Lower lobe of right lung (tissue), 2 donors: ENCODE results near the gene QRFP. TPM values are rescaled to one million over a fixed set of nuclear protein-coding genes. Genes with fewer than 3 reads are reported as not detected.

Experiments
- ATAC-seq, 2 donors: fragments of 200-7000 bp; cut with Tn5 transposase; one replicate each; pipeline ENCODE4 v1.9.1; 2020 to 2022; ENCODE audit warnings: mild to moderate bottlenecking in 2 of 2, moderate library complexity in 2 of 2
- DNase-seq: peaks from one replicate; pipeline ENCODE4 v3.0.0-alpha.2; 2020
- H3K27ac ChIP-seq: fragments of 200-600 bp; one replicate; pipeline ENCODE4 v1.8.0; 2022
- H3K27me3 ChIP-seq: fragments of 200-600 bp; one replicate; pipeline ENCODE4 v1.8.0; 2022; ENCODE audit warnings: low read depth
- H3K36me3 ChIP-seq: fragments of 200-600 bp; one replicate; pipeline ENCODE4 v1.8.0; 2022; ENCODE audit warnings: mild to moderate bottlenecking
- H3K4me1 ChIP-seq: fragments of 200-600 bp; one replicate; pipeline ENCODE4 v1.8.0; 2022
- H3K4me3 ChIP-seq: fragments of 200-600 bp; one replicate; pipeline ENCODE4 v1.8.0; 2022; ENCODE audit warnings: mild to moderate bottlenecking
- H3K9me3 ChIP-seq: fragments of 200-600 bp; one replicate; pipeline ENCODE4 v1.8.0; 2022
- intact Hi-C: fragments of 100-400 bp; cut with DNase I; formaldehyde crosslinking; loops from one replicate; pipeline ENCODE4 v1.11.0; 2022
- total RNA-seq: library from RNA; stranded (reverse); fragmentation: NEBNext Ultra II Directional; extraction: Animal tissue kit (Norgen Biotek cat#: 25700); gene quantifications from one replicate; pipeline ENCODE4 v1.2.1, GENCODE V29; 2021
- TF ChIP-seq, protein P1 (sequence below): fragments of 200-600 bp; IDR thresholded peaks from one replicate; pipeline ENCODE4 v1.8.0; 2022; ENCODE audit warnings: antibody characterized with exemption, mild to moderate bottlenecking
- donor health status: DM: no; HTN: yes; CAD: no; lungs with severe emphysema.

Gene QRFP
- total RNA-seq, 1 donor from 2014 or later = not detected

DNA sequence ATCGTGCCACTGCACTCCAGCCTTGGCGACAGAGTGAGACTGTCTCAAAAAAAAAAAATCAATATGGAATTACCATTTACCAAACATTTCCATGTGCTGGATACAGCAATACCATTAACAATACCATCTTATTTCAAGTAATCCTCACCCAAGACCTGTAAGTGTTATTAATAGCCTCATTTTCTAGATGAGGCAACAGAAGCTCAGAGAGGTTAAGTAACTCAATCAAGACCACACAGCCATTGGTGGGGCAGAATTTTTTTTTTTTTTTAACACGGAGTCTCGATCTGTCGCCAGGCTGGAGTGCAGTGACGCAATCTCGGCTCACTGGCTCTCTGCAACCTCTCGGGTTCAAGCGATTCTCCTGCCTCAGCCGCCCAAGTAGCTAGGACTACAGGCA lies 46.1 kb upstream of the QRFP start:
- ATAC-seq = no peak
- no peak for DNase-seq
- H3K27me3 ChIP-seq = peaks cover 55% of the 10 kb centered on the region

DNA sequence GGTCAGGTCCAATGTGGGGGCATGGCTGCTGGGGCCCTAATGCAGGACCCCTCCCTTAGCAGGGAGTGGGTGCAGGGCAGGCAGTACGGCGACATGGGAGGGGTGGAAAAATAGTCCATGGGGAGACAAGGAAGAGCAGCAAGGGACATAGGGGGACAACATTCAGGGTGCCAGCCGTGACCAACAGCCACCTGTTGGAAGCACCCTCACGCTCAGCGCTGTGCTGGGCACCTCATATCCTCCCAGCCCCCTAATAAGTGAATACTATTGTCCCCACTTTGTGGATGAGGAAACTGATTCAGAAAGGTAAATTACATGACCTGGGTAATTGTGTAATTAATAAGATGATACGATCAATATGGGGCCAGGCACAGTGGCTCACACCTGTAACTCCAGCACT lies 45.5 kb upstream of the QRFP start:
- Histone ChIP-seq H3K4me3 (no peak overlapping the region), H3K9me3 (no peaks in the 10 kb centered on the region), H3K27ac (no peak overlapping the region), H3K36me3 (no peaks in the 10 kb centered on the region), H3K27me3 (peaks cover 61% of the 10 kb centered on the region), H3K4me1 (peaks cover 22% of the 10 kb centered on the region)
- TF ChIP-seq, protein P1, sequence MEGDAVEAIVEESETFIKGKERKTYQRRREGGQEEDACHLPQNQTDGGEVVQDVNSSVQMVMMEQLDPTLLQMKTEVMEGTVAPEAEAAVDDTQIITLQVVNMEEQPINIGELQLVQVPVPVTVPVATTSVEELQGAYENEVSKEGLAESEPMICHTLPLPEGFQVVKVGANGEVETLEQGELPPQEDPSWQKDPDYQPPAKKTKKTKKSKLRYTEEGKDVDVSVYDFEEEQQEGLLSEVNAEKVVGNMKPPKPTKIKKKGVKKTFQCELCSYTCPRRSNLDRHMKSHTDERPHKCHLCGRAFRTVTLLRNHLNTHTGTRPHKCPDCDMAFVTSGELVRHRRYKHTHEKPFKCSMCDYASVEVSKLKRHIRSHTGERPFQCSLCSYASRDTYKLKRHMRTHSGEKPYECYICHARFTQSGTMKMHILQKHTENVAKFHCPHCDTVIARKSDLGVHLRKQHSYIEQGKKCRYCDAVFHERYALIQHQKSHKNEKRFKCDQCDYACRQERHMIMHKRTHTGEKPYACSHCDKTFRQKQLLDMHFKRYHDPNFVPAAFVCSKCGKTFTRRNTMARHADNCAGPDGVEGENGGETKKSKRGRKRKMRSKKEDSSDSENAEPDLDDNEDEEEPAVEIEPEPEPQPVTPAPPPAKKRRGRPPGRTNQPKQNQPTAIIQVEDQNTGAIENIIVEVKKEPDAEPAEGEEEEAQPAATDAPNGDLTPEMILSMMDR = no peak
- no peak for DNase-seq
- ATAC-seq = no peak
- intact Hi-C loops = no loop called here

More for the DNA sequence above, 46.1 kb upstream of the QRFP start:
- Histone ChIP-seq H3K4me3 (no peak overlapping the region), H3K4me1 (peaks cover 22% of the 10 kb centered on the region), H3K9me3 (no peaks in the 10 kb centered on the region), H3K27ac (no peak overlapping the region), H3K36me3 (no peaks in the 10 kb centered on the region)
- TF ChIP-seq, protein P1 = no peak
- intact Hi-C loops = no loop called here

DNA sequence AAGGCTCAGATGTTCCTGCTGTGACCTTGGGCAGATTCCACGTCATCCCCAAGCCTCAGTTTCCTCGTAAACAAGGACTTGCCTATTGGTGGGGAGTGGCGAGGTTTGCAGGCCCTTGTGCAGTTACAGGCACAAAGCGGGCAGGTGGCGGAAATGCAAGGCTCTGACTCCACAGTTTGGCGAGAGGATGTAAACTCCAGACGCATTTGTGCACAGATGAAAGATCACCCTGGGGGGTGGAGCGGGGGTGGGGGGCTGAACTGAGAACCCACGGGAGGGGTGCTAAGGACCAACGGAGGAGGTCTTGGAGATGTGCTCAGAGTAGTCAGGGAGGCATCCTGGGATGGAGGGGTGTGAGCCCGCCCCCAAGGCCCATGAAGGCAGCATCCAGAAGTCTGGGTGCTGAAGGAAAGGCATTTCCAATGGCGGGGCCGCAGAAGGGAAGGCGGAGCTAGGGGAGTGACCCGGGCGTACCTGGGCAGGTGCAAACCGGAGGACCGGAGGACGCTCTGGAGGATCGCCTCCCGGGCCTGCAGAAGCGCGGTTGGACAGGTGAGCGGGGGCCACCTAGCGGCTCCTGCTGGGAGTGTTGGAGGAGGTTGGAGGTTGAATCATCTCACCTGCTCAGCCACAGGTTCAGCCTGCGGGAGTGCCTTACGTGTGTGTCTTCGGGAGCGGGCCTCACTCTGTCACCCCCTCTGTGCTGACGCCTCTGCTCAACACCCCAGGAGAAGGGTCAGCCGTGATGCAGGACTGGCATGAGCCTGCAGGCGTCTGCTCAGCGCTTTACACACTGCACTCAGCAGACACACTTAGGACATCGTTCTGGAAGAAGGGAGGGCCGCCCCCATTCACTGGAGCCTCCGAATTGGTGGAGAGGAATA lies 44.3 kb upstream of the QRFP start:
- TF ChIP-seq, protein P1 = peak; percentile 82
- no peak overlapping the region for H3K27ac ChIP-seq

DNA sequence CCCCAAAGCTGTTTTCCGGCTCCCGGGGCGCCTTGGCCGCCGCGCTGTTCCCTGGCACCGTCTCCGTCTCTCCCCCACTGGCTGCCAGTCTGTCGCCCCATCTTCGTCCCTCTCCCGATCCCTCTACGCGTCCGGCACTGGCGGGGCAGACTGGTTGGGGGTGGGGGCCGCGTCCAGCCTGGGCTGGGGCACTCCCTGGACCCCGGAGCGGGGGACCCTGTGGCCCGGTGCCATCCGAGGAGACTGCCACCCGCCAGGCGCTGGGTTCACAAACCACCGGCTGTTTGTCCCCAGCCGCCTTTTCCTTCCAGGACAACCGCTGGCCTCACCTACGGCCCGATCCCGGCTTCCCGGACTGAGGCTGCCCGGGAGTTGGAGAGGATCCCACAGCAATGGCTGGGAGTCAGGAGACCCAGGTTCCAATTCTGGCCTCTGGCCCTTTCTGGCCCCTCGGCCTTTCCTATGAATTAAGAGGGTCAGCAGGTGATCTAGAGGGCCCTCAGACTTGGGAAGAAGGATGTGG lies 43.5 kb upstream of the QRFP start:
- H3K4me3 ChIP-seq = no peak overlapping the region
- TF ChIP-seq, protein P1 = no peak
- no peak for DNase-seq
- no peak for ATAC-seq
- no peak overlapping the region for H3K27ac ChIP-seq
- H3K36me3 ChIP-seq = no peaks in the 10 kb centered on the region
- intact Hi-C loops = no loop called here
- no peaks in the 10 kb centered on the region for H3K9me3 ChIP-seq
- peaks cover 72% of the 10 kb centered on the region for H3K27me3 ChIP-seq
- H3K4me1 ChIP-seq = peaks cover 22% of the 10 kb centered on the region

More for the DNA sequence above, 44.3 kb upstream of the QRFP start:
- ATAC-seq = peak; percentile 85 to 87
- H3K27me3 ChIP-seq = peaks cover 64% of the 10 kb centered on the region
- H3K9me3 ChIP-seq = no peaks in the 10 kb centered on the region
- no peaks in the 10 kb centered on the region for H3K36me3 ChIP-seq
- peaks cover 22% of the 10 kb centered on the region for H3K4me1 ChIP-seq
- no peak overlapping the region for H3K4me3 ChIP-seq
- peak; percentile 83 for DNase-seq
- intact Hi-C loops = no loop called here

DNA sequence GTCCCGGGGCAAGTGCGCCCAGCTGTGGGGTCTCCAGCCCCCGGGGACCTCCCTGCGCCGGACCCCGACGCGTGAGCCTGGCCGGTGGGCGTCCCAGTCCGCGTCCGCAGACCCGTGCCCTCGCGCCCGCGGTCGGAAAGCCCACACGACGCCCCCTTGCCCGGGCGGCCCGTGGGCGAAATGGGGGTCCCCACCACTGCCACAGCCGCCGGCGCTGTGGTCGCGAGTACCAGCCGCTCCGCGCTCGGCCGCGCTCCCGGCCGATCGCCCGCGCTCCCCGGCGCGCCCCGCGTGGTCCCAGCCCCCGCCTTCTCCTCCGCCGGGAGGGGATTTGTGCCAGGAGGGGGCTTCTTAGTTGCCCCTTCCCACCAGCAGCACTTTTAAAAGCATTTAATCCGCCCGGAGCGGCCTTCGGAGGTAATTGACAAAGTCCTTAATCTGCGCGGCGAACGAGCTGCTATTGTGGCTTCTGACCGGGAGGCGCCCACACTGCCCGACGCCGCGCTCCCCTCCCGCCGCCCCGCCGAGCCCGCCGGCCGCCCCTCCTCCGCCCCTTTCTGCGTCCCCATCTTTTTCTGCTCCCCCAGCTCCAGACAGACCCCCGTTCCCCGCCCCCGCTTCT lies 42.9 kb upstream of the QRFP start:
- Histone ChIP-seq H3K4me3 (peak overlapping the region; percentile 53), H3K27me3 (peaks cover 78% of the 10 kb centered on the region)
- intact Hi-C loops = no loop called here

More for the DNA sequence above, 42.9 kb upstream of the QRFP start:
- Histone ChIP-seq H3K4me1 (peaks cover 22% of the 10 kb centered on the region), H3K27ac (no peak overlapping the region), H3K36me3 (no peaks in the 10 kb centered on the region), H3K9me3 (no peaks in the 10 kb centered on the region)
- ATAC-seq = no peak
- DNase-seq = no peak
- TF ChIP-seq, protein P1 = peak; percentile 3
